Uterus (tissue), 2 donors: ENCODE results near the gene PPP6R2.

ENCODE experiments used
- POLR2A ChIP-seq, 2 donors: fragments of 450-650 bp; IDR thresholded peaks; one replicate each; pipeline ENCODE4 v1.6.1; 2016; ENCODE audit warnings: antibody characterized with exemption in 2 of 2, mild to moderate bottlenecking in 1 of 2, moderate library complexity in 1 of 2
- TF ChIP-seq, protein P1 (sequence below), 4 experiments: fragments of 200-600 bp in 2 of 4; fragments of 450-650 bp in 2 of 4; sonication (generic) in 2 of 4; IDR thresholded peaks; one replicate each; pipeline ENCODE4 v1.5.1; 2016 to 2019; ENCODE audit warnings: antibody characterized with exemption in 4 of 4, mild to moderate bottlenecking in 2 of 4, moderate library complexity in 1 of 4

DNA sequence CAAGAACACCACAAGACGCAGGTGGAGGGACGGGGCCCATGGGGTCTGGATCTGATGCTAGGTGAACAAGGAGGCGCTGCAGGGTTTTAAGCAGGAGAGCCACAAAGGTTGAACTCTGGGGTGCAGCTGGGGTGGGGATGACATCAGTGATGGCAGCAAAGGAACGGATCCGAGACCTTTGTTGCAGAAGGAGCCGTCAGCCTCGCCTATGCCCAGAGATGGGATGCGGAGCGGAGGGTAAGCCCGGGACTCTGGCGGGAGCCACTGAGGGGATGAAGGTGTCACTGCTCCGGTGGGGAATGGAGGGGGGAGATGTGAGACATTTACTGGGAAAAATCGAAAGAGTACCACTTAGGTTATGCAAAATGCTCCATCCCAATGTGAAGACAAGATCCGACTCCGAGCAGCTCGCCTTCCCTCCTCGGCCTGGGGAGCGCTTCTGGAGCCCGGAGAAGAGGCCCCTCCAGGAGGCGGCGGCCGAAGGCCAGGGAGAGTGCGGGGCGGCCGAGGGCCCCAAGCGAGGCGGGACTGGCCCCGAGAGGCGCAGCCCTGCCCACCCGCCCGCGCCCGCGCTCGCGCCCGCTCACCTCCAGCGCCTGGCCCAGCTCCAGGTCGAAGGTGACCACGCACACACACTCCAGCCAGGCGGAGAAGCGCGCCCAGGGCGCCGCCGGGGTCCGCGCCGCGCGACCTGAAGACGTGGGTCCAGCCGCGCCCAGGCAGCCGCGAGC, 16.7 kb upstream of the PPP6R2 start:
- TF ChIP-seq POLR2A (IDR thresholded peaks at IDR 0.05), result no peak
- TF ChIP-seq, protein P1, sequence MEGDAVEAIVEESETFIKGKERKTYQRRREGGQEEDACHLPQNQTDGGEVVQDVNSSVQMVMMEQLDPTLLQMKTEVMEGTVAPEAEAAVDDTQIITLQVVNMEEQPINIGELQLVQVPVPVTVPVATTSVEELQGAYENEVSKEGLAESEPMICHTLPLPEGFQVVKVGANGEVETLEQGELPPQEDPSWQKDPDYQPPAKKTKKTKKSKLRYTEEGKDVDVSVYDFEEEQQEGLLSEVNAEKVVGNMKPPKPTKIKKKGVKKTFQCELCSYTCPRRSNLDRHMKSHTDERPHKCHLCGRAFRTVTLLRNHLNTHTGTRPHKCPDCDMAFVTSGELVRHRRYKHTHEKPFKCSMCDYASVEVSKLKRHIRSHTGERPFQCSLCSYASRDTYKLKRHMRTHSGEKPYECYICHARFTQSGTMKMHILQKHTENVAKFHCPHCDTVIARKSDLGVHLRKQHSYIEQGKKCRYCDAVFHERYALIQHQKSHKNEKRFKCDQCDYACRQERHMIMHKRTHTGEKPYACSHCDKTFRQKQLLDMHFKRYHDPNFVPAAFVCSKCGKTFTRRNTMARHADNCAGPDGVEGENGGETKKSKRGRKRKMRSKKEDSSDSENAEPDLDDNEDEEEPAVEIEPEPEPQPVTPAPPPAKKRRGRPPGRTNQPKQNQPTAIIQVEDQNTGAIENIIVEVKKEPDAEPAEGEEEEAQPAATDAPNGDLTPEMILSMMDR (IDR thresholded peaks at IDR 0.05), result no peak
